HCT116 (cell line): ENCODE results near the gene GDF10.

ENCODE experiments used
- CEBPB ChIP-seq: IDR thresholded peaks from 2 replicates; pipeline ENCODE4 v1.6.1; 2012; ENCODE audit warnings: low read depth
- CTCF ChIP-seq, 3 experiments: fragments of 200-600 bp in 1 of 3; sonication (generic) in 1 of 3; IDR thresholded peaks in 2 of 3; conservative IDR thresholded peaks in 1 of 3; 2 replicates each; pipeline ENCODE4 v1.5.1; 2012 to 2017; ENCODE audit warnings: low read depth in 2 of 3, low read length in 2 of 3, antibody characterized with exemption in 1 of 3, borderline replicate concordance in 1 of 3, control low read depth in 1 of 3, mild to moderate bottlenecking in 1 of 3, mixed read lengths in 1 of 3, mixed run types in 1 of 3, moderate library complexity in 1 of 3; ENCODE audit not compliant: insufficient read depth in 1 of 3
- EZH2phosphoT487 ChIP-seq: fragments of 200-600 bp; IDR thresholded peaks from 2 replicates; pipeline ENCODE4 v1.6.1; 2018; ENCODE audit warnings: antibody characterized with exemption, borderline replicate concordance
- JUND ChIP-seq: IDR thresholded peaks from 2 replicates; pipeline ENCODE4 v1.6.1; 2012
- MAX ChIP-seq: IDR thresholded peaks from 2 replicates; pipeline ENCODE4 v1.6.1; 2012
- POLR2A ChIP-seq: IDR thresholded peaks from 2 replicates; pipeline ENCODE4 v1.7.0; 2011; ENCODE audit warnings: borderline replicate concordance; ENCODE audit not compliant: insufficient read depth, insufficient read length; ENCODE audit errors: extremely low read depth
- POLR2AphosphoS5 ChIP-seq: IDR thresholded peaks from 2 replicates; pipeline ENCODE4 v1.6.1; 2011; ENCODE audit warnings: mild to moderate bottlenecking, low read depth, low read length, moderate library complexity
- SIN3A ChIP-seq: IDR thresholded peaks from 2 replicates; pipeline ENCODE4 v1.6.1; 2012; ENCODE audit warnings: low read depth
- SRF ChIP-seq: IDR thresholded peaks from 2 replicates; pipeline ENCODE4 v1.6.1; 2012; ENCODE audit warnings: low read depth
- TCF7L2 ChIP-seq: IDR thresholded peaks from 2 replicates; pipeline ENCODE4 v1.7.0; 2011; ENCODE audit warnings: borderline replicate concordance, inconsistent platforms; ENCODE audit not compliant: insufficient read depth, insufficient read length; ENCODE audit errors: extremely low read depth
- ZFX ChIP-seq: fragments of 450-650 bp; IDR thresholded peaks from 2 replicates; pipeline ENCODE4 v1.6.1; 2017
- ZNF274 ChIP-seq: fragments of 200-500 bp; sonication (Bioruptor generic); IDR thresholded peaks from 2 replicates; pipeline ENCODE4 v1.6.1; 2014; ENCODE audit warnings: mild to moderate bottlenecking, low read depth, low read length, inconsistent platforms
- TF ChIP-seq, protein P1 (sequence below): IDR thresholded peaks from 2 replicates; pipeline ENCODE4 v1.6.1; 2011; ENCODE audit warnings: mild to moderate bottlenecking, low read length, moderate library complexity; ENCODE audit not compliant: insufficient replicate concordance; ENCODE audit errors: extremely low read depth
- TF ChIP-seq, protein P2 (sequence below): IDR thresholded peaks from 2 replicates; pipeline ENCODE4 v1.6.1; 2012

DNA sequence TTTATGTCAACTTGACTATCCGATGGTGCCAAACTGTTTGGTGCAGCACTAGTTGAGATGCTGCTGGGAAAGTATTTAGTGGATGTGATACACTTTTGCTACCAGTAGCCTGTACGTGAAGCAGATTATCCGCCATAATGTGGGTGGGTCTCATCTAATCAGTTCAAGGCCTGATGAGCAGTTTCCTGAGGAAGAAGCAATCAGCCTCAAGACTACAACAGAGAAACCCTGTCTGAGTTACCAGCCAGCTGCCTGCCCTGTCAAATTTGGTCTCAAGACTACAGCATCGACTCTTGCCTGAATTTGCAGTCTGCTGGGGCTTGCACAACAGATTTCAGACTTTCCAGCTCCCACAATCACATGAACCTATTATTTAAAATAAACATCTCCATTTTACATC lies 37.3 kb downstream of the GDF10 start:
- TF ChIP-seq POLR2A: no peak
- TF ChIP-seq CTCF (IDR thresholded peaks at IDR 0.05 in 2 of 3, conservative IDR thresholded peaks at IDR 0.05 in 1 of 3; ENCODE audit: borderline replicate concordance in 1 of 3, insufficient read depth in 1 of 3, low read depth in 2 of 3, low read length in 2 of 3): no peak
- TF ChIP-seq, protein P1, sequence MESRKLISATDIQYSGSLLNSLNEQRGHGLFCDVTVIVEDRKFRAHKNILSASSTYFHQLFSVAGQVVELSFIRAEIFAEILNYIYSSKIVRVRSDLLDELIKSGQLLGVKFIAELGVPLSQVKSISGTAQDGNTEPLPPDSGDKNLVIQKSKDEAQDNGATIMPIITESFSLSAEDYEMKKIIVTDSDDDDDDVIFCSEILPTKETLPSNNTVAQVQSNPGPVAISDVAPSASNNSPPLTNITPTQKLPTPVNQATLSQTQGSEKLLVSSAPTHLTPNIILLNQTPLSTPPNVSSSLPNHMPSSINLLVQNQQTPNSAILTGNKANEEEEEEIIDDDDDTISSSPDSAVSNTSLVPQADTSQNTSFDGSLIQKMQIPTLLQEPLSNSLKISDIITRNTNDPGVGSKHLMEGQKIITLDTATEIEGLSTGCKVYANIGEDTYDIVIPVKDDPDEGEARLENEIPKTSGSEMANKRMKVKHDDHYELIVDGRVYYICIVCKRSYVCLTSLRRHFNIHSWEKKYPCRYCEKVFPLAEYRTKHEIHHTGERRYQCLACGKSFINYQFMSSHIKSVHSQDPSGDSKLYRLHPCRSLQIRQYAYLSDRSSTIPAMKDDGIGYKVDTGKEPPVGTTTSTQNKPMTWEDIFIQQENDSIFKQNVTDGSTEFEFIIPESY: no peak
- TF ChIP-seq TCF7L2: no peak
- TF ChIP-seq SRF: no peak
- TF ChIP-seq CEBPB: no peak
- TF ChIP-seq POLR2AphosphoS5: no peak
- TF ChIP-seq ZNF274: no peak
- TF ChIP-seq JUND: no peak
- TF ChIP-seq MAX: no peak
- no peak for TF ChIP-seq EZH2phosphoT487
- no peak for TF ChIP-seq SIN3A
- TF ChIP-seq, protein P2, sequence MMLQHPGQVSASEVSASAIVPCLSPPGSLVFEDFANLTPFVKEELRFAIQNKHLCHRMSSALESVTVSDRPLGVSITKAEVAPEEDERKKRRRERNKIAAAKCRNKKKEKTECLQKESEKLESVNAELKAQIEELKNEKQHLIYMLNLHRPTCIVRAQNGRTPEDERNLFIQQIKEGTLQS: no peak
- TF ChIP-seq ZFX: no peak
